ENCODE results near the gene ERLIN1. TPM values are rescaled to one million over a fixed set of nuclear protein-coding genes. Genes with fewer than 3 reads are reported as not detected.

Gene ERLIN1
- total RNA-seq, 1 experiment from 2014 or later, result 79.8 TPM

DNA sequence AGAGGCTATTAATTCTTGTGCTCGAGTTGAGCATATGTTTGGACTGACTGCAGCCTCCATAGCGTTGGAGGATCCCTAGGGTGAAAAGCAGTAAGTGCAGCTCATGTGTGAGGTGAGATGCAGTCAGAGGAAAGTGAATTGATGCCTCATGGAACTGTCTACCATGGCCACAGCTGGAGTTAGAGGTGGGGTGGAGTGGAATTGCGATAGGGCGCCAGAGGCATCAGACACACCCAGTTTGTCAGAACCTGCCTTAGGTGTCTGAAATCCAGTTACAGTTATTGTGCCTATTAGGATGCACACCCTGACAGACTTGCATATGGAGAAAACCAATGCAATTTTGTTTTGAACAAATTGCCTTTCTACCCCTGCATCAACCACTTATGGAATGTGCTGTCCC is 39.4 kb downstream of the ERLIN1 start:
- Histone ChIP-seq H3K9me3 (ENCODE audit: control insufficient read depth, insufficient read depth, low read depth, low read length) (no peaks in the 10 kb centered on the region), H3K4me3 (ENCODE audit: low read depth in 2 of 2, low read length in 2 of 2) (no peak overlapping the region), H3K27ac (ENCODE audit: low read length) (no peak overlapping the region), H3K27me3 (ENCODE audit: control insufficient read depth, insufficient read depth, low read length) (no peaks in the 10 kb centered on the region), H3K4me1 (ENCODE audit: control insufficient read depth, insufficient read depth, low read length) (no peaks in the 10 kb centered on the region), H3K36me3 (ENCODE audit: control insufficient read depth, insufficient read depth, low read length) (peaks cover 11% of the 10 kb centered on the region)
- CTCF ChIA-PET, result no interaction called here
- BruUV-seq (replicated peaks), result no TSS peak
- ATAC-seq (no peak), DNase-seq (ENCODE audit: low read depth, low spot score) (no peak)
- POLR2A ChIA-PET, result no interaction called here
- TF ChIP-seq CTCF (IDR thresholded peaks at IDR 0.05), result no peak
- no peak for TF ChIP-seq POLR2AphosphoS5 (IDR thresholded peaks at IDR 0.05; ENCODE audit: low read depth, low read length)
- no peak for TF ChIP-seq TCF7L2 (IDR thresholded peaks at IDR 0.05; ENCODE audit: low read depth, low read length)
- TF ChIP-seq SIN3A (IDR thresholded peaks at IDR 0.05; ENCODE audit: borderline replicate concordance, insufficient read depth, low read depth, low read length), result no peak
- TF ChIP-seq, protein P1, sequence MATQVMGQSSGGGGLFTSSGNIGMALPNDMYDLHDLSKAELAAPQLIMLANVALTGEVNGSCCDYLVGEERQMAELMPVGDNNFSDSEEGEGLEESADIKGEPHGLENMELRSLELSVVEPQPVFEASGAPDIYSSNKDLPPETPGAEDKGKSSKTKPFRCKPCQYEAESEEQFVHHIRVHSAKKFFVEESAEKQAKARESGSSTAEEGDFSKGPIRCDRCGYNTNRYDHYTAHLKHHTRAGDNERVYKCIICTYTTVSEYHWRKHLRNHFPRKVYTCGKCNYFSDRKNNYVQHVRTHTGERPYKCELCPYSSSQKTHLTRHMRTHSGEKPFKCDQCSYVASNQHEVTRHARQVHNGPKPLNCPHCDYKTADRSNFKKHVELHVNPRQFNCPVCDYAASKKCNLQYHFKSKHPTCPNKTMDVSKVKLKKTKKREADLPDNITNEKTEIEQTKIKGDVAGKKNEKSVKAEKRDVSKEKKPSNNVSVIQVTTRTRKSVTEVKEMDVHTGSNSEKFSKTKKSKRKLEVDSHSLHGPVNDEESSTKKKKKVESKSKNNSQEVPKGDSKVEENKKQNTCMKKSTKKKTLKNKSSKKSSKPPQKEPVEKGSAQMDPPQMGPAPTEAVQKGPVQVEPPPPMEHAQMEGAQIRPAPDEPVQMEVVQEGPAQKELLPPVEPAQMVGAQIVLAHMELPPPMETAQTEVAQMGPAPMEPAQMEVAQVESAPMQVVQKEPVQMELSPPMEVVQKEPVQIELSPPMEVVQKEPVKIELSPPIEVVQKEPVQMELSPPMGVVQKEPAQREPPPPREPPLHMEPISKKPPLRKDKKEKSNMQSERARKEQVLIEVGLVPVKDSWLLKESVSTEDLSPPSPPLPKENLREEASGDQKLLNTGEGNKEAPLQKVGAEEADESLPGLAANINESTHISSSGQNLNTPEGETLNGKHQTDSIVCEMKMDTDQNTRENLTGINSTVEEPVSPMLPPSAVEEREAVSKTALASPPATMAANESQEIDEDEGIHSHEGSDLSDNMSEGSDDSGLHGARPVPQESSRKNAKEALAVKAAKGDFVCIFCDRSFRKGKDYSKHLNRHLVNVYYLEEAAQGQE (IDR thresholded peaks at IDR 0.05; ENCODE audit: insufficient read depth in 1 of 2, low read depth in 2 of 2, low read length in 1 of 2), result no peak
- in situ Hi-C loops (cut with HindIII; ENCODE audit: low pct_unique_long_range_greater_than_20kb, low sequenced_read_pairs) (no loop called here), intact Hi-C loops (cut with micrococcal nuclease; ENCODE audit: unreplicated experiment) (no loop called here)

- H3K36me3 ChIP-seq (ENCODE audit: control insufficient read depth, insufficient read depth, low read length), result no peaks in the 10 kb centered on the region
- H3K27me3 ChIP-seq (ENCODE audit: control insufficient read depth, insufficient read depth, low read length), result no peaks in the 10 kb centered on the region; the same call in 1 of the 2 replicates
- DNase-seq (ENCODE audit: low read depth, low spot score) (no peak), ATAC-seq (no peak)
- in situ Hi-C loops (cut with HindIII; ENCODE audit: low pct_unique_long_range_greater_than_20kb, low sequenced_read_pairs) (no loop called here), intact Hi-C loops (cut with micrococcal nuclease; ENCODE audit: unreplicated experiment) (no loop called here)
- no peak overlapping the region for H3K27ac ChIP-seq (ENCODE audit: low read length)
- H3K4me1 ChIP-seq (ENCODE audit: control insufficient read depth, insufficient read depth, low read length), result no peaks in the 10 kb centered on the region
- ChIA-PET POLR2A (no interaction called here), CTCF (no interaction called here)
- H3K9me3 ChIP-seq (ENCODE audit: control insufficient read depth, insufficient read depth, low read depth, low read length), result no peaks in the 10 kb centered on the region
- BruUV-seq (replicated peaks), result no TSS peak
- TF ChIP-seq, protein P1 (IDR thresholded peaks at IDR 0.05; ENCODE audit: insufficient read depth in 1 of 2, low read depth in 2 of 2, low read length in 1 of 2), result no peak
- TF ChIP-seq TCF7L2 (IDR thresholded peaks at IDR 0.05; ENCODE audit: low read depth, low read length), result no peak
- TF ChIP-seq SIN3A (IDR thresholded peaks at IDR 0.05; ENCODE audit: borderline replicate concordance, insufficient read depth, low read depth, low read length), result no peak
- TF ChIP-seq POLR2AphosphoS5 (IDR thresholded peaks at IDR 0.05; ENCODE audit: low read depth, low read length), result no peak
- TF ChIP-seq CTCF (IDR thresholded peaks at IDR 0.05), result no peak
- H3K4me3 ChIP-seq (ENCODE audit: low read depth in 2 of 2, low read length in 2 of 2), result no peak overlapping the region
Observed at GRCh38 chr10:100143756-100144155, 42.1 kb downstream of the ERLIN1 start.
